ENCODE results near the gene KIF5A. TPM values are rescaled to one million over a fixed set of nuclear protein-coding genes. Genes with fewer than 3 reads are reported as not detected.
A peak's percentile ranks its signal among the peaks of the same experiment; 100 is the strongest.

KIF5A gene
- total RNA-seq, 4 donors from 2014 or later: 0.34 to 0.67 (median 0.51) TPM

- Histone ChIP-seq H3K9me3 (no peaks in the 10 kb centered on the region), H3K36me3 (no peaks in the 10 kb centered on the region), H3K27me3 (peaks cover 23% of the 10 kb centered on the region), H3K27ac (no peak overlapping the region), H3K4me1 (peaks cover 6 to 20% of the 10 kb centered on the region in 2 donors), H3K4me3 (replicated peaks in 1 of 3) (no peak overlapping the region)
- intact Hi-C loops (cut with DNase I): no loop called here
- 47 to 52% methylated on average over 13 to 16 of the region's 16 CpGs for WGBS, 2 donors
- TF ChIP-seq POLR2A (IDR thresholded peaks at IDR 0.05): no peak
- TF ChIP-seq, protein P1, sequence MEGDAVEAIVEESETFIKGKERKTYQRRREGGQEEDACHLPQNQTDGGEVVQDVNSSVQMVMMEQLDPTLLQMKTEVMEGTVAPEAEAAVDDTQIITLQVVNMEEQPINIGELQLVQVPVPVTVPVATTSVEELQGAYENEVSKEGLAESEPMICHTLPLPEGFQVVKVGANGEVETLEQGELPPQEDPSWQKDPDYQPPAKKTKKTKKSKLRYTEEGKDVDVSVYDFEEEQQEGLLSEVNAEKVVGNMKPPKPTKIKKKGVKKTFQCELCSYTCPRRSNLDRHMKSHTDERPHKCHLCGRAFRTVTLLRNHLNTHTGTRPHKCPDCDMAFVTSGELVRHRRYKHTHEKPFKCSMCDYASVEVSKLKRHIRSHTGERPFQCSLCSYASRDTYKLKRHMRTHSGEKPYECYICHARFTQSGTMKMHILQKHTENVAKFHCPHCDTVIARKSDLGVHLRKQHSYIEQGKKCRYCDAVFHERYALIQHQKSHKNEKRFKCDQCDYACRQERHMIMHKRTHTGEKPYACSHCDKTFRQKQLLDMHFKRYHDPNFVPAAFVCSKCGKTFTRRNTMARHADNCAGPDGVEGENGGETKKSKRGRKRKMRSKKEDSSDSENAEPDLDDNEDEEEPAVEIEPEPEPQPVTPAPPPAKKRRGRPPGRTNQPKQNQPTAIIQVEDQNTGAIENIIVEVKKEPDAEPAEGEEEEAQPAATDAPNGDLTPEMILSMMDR (IDR thresholded peaks at IDR 0.05): no peak
- no peak for DNase-seq
Measured at GRCh38 chr12:57618966-57619433, 69.2 kb downstream of the KIF5A start.

- Histone ChIP-seq H3K4me3 (replicated peaks in 1 of 3) (no peak overlapping the region), H3K4me1 (peaks cover 6 to 20% of the 10 kb centered on the region in 2 donors), H3K27ac (no peak overlapping the region), H3K9me3 (no peaks in the 10 kb centered on the region), H3K36me3 (no peaks in the 10 kb centered on the region), H3K27me3 (peaks cover 23% of the 10 kb centered on the region)
- TF ChIP-seq, protein P1 (IDR thresholded peaks at IDR 0.05): no peak
- TF ChIP-seq POLR2A (IDR thresholded peaks at IDR 0.05): no peak
- WGBS, 2 donors: 8 to 16% methylated on average over 5 to 18 of the region's 46 CpGs
- intact Hi-C loops (cut with DNase I): loop anchor here (5.0 kb wide), 2 partner anchors 37 to 162 kb away; partner anchors contain the start of genes GLI1 and INHBE
- DNase-seq: peak in 1 of 2 donors; percentile 35
Measured at GRCh38 chr12:57619434-57620244, 69.8 kb downstream of the KIF5A start.

DNA sequence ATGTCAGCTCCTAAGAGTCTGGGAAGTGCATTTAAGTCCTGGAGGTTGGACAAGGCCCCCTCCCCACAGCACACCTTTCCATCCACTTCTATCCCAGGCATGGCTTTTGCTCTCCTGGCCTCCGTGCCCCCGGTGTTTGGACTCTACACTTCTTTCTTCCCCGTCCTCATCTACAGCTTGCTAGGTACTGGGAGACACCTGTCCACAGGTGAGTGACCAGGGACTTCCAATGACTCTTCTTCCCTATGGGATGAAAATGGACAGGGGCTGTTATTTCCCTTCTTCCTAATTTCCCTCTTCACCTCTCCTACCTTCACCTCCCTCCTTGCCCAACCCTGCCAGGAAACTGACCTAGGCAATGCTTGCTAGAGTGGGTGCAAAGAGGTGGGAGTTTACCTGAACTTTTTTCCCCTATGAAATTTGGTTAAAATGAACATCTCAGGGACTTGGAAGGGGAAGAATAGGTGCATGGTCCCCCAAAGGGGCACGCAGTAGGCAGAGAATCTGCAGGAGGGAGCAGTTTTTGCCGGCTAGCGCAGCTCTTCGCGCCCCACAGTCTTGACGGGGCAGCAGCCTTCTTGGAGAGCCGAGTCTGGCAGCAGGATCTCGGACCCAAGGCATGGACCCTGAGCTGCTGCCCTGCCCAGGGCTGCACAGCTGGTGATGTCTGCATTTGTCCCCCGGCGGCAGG, 70.5 kb downstream of the KIF5A start:
- TF ChIP-seq POLR2A (IDR thresholded peaks at IDR 0.05): no peak
- TF ChIP-seq, protein P1 (IDR thresholded peaks at IDR 0.05): no peak
- intact Hi-C loops (cut with DNase I): loop anchor here (5.0 kb wide), 2 partner anchors 38 to 163 kb away; partner anchors contain the start of genes GLI1 and INHBE
- H3K4me3 ChIP-seq (replicated peaks in 1 of 3): no peak overlapping the region
- H3K4me1 ChIP-seq: peaks cover 6 to 20% of the 10 kb centered on the region in 2 donors
- H3K27me3 ChIP-seq: peaks cover 23% of the 10 kb centered on the region
- H3K27ac ChIP-seq: no peak overlapping the region
- no peaks in the 10 kb centered on the region for H3K9me3 ChIP-seq
- 25 to 31% methylated on average over 11 to 12 of the region's 13 CpGs for WGBS, 2 donors
- DNase-seq: no peak
- H3K36me3 ChIP-seq: no peaks in the 10 kb centered on the region

DNA sequence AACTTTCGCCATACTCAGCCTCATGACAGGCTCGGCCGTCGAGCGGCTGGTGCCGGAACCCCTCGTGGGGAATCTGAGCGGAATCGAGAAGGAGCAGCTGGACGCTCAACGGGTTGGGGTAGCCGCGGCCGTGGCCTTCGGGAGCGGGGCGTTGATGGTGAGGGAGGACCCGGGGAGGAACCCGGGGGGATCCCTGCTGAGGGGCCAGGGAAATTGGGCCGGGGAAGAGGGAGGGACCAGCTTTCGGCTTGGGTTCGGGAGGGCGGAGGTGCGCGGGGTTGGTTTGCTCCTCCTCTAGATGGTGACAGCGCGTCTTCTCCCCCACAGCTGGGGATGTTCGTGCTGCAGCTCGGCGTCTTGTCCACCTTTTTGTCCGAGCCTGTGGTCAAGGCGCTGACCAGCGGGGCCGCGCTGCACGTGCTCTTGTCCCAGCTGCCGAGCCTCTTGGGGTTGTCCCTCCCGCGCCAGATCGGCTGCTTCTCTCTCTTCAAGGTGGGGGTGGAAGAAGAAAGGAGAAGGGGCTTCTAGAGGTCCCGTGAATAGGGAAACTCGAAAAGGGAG, 71.2 kb downstream of the KIF5A start:
- H3K4me3 ChIP-seq (replicated peaks in 1 of 3): peak overlapping the region in 1 of 3 donors; percentile 1
- TF ChIP-seq, protein P1 (IDR thresholded peaks at IDR 0.05): no peak
- TF ChIP-seq POLR2A (IDR thresholded peaks at IDR 0.05): no peak
- no peak for DNase-seq
- intact Hi-C loops (cut with DNase I): loop anchor here (5.0 kb wide), 2 partner anchors 39 to 164 kb away; partner anchors contain the start of genes GLI1 and INHBE
- WGBS, 2 donors: 3 to 8% methylated on average over 28 to 32 of the region's 42 CpGs
- H3K27me3 ChIP-seq: peaks cover 24% of the 10 kb centered on the region
- no peak overlapping the region for H3K27ac ChIP-seq
- H3K36me3 ChIP-seq: no peaks in the 10 kb centered on the region
- H3K9me3 ChIP-seq: no peaks in the 10 kb centered on the region
- peaks cover 6 to 20% of the 10 kb centered on the region in 2 donors for H3K4me1 ChIP-seq
